Measurements from ENCODE around the gene NEDD4L.

The NEDD4L gene

DNA sequence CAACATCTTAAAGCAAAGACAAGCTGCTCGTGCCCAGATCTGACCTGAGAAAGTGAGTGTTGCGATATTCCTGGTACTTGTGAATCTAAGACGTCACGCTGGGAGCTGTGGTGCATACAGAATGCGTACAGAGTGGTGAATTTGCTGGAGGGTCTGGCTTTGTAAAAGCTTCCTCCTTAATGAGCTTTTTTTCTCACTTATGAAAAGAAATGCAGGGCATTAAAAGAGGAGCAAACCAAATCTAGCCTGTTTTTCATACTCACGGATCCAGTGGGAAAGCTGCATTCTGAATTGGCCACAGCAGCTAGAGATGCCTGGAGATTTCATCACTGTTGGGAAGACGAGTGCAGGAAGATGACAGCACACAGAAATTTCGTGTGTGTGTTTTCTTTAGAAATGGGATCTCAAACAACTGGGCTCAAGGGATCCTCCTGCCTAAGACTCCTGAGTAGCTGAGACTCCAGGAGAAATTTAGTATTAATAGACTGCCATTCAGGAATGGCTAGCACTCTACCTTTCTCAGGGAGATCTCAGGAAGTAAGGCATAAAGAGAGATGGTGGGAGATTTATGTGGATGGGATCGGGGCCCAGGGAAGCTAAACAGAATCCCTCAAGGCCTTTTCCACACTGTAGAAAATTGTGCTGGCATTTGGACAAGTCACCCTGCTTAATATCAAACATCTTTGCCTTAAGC, 403.5 kb downstream of the NEDD4L start:
- no peaks in the 10 kb centered on the region for H3K9me3 ChIP-seq
- TF ChIP-seq Cebpa-rat (IDR thresholded peaks at IDR 0.05): no peak
- no peak overlapping the region for H3K4me2 ChIP-seq
- H3K27me3 ChIP-seq: no peaks in the 10 kb centered on the region
- H3K27ac ChIP-seq: no peak overlapping the region
- H3K4me1 ChIP-seq: peaks cover 5% of the 10 kb centered on the region; the same call in 1 of the 2 replicates
- H3K4me3 ChIP-seq: no peak overlapping the region
- H4K20me1 ChIP-seq: no peaks in the 10 kb centered on the region
- no peaks in the 10 kb centered on the region for H3K36me3 ChIP-seq
- H3K9ac ChIP-seq: no peak overlapping the region

DNA sequence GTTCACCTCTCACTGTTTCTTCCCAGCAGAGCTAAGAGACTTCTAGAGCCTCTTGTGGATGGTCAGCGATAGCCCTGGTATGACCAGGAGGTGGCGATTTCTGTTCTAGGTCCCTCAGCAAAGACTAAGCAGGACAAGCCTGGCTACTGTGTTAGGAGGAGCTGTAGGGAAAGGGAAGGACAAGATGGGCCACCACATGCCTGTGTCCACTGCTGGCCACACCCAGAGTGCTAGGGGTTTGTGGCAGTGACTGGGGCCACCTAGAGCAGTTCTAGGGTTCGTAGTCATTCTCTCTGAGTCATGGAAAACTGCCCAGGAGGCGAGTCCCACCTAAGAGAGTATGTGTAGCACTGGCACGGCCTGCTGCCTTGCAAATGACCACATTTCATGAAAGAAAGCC, 405.4 kb downstream of the NEDD4L start:
- Histone ChIP-seq H3K4me2 (no peak overlapping the region), H3K27ac (no peak overlapping the region), H3K4me1 (no peaks in the 10 kb centered on the region), H3K27me3 (no peaks in the 10 kb centered on the region), H3K4me3 (no peak overlapping the region), H3K9me3 (no peaks in the 10 kb centered on the region), H3K36me3 (no peaks in the 10 kb centered on the region), H3K9ac (no peak overlapping the region), H4K20me1 (no peaks in the 10 kb centered on the region)
- TF ChIP-seq Cebpa-rat (IDR thresholded peaks at IDR 0.05): no peak

Measured in BLaER1 (cell line).